Esophagus muscularis mucosa (tissue), 4 donors: ENCODE data around the gene PRKX. TPM values are rescaled to one million over a fixed set of nuclear protein-coding genes. Genes with fewer than 3 reads are reported as not detected.

Source experiments
- DNase-seq: peaks from one replicate; pipeline ENCODE4 v3.0.0-alpha.2; 2017; ENCODE audit errors: extremely low spot score
- H3K27ac ChIP-seq, 4 donors: fragments of 200-600 bp; sonication (generic); replicated peaks in 1 of 4; 1 replicate in 3 of 4; 2 replicates in 1 of 4; pipeline ENCODE4 v1.5.1; 2016 to 2019; ENCODE audit warnings: mild to moderate bottlenecking in 1 of 4
- H3K27me3 ChIP-seq, 4 donors: fragments of 200-600 bp; sonication (generic); one replicate each; pipeline versions ENCODE4 v1.5.1 to v1.6.0; 2016 to 2019
- H3K36me3 ChIP-seq, 4 donors: fragments of 200-600 bp; sonication (generic); one replicate each; pipeline ENCODE4 v1.5.1; 2016 to 2019
- H3K4me1 ChIP-seq, 4 donors: fragments of 200-600 bp; sonication (generic); one replicate each; pipeline ENCODE4 v1.5.1; 2016 to 2019
- H3K4me3 ChIP-seq, 4 donors: fragments of 200-600 bp; sonication (generic); 1 replicate in 2 of 4; 2 replicates in 2 of 4; pipeline ENCODE4 v1.5.1; 2016 to 2019; ENCODE audit warnings: mild to moderate bottlenecking in 4 of 4, moderate library complexity in 1 of 4
- H3K9me3 ChIP-seq, 4 donors: fragments of 200-600 bp; sonication (generic); 1 replicate in 3 of 4; 2 replicates in 1 of 4; pipeline ENCODE4 v1.5.1; 2016 to 2019
- CTCF ChIP-seq, 3 experiments: fragments of 200-600 bp in 2 of 3; fragments of 450-650 bp in 1 of 3; sonication (generic) in 2 of 3; IDR thresholded peaks; one replicate each; pipeline ENCODE4 v1.5.1; 2017 to 2019; ENCODE audit warnings: antibody characterized with exemption in 3 of 3, mild to moderate bottlenecking in 2 of 3, moderate library complexity in 1 of 3
- EP300 ChIP-seq: sonication (generic); formaldehyde crosslinking; IDR thresholded peaks from one replicate; pipeline ENCODE4 v1.6.1; 2017; ENCODE audit warnings: antibody characterized with exemption
- POLR2A ChIP-seq: fragments of 450-650 bp; IDR thresholded peaks from one replicate; pipeline ENCODE4 v1.6.1; 2017; ENCODE audit warnings: antibody characterized with exemption, moderate library complexity, mild to moderate bottlenecking, low read depth
- POLR2AphosphoS5 ChIP-seq, 2 donors: sonication (generic); formaldehyde crosslinking; IDR thresholded peaks; one replicate each; pipeline ENCODE4 v1.6.1; 2017; ENCODE audit warnings: antibody characterized with exemption in 2 of 2
- WGBS: methylation state at CpG from one replicate; pipeline ENCODE4 v1.1.5; 2018; 5-methylcytosine and 5-hydroxymethylcytosine counted together
- intact Hi-C: fragments of 100-400 bp; cut with DNase I; formaldehyde crosslinking; loops from one replicate; pipeline ENCODE4 v1.15.1; 2023
- total RNA-seq, 4 donors: library from RNA; depleted of rRNA; stranded (reverse); fragments of >200 nt; gene quantifications; one replicate each; pipeline versions ENCODE4 v1.1.0 to v1.2.1, GENCODE V29; 2016

Gene PRKX
- total RNA-seq, 4 donors from 2014 or later: 5.6 to 8.9 (median 6.6) TPM

GRCh38 chrX:3609810-3610209 lies 103.6 kb downstream of the PRKX start:
- Histone ChIP-seq H3K4me1 (no peaks in the 10 kb centered on the region), H3K36me3 (peaks cover 0 to 16% (median 4%) of the 10 kb centered on the region in 4 donors), H3K9me3 (no peaks in the 10 kb centered on the region), H3K27me3 (no peaks in the 10 kb centered on the region), H3K4me3 (no peak overlapping the region), H3K27ac (no peak overlapping the region)
- no peak for DNase-seq
- TF ChIP-seq CTCF (IDR thresholded peaks at IDR 0.05) (no peak), POLR2AphosphoS5 (IDR thresholded peaks at IDR 0.05) (no peak), EP300 (no peak), POLR2A (no peak)
- WGBS: 80% methylated on average over 4 of the region's 4 CpGs
- intact Hi-C loops: no loop called here

- Histone ChIP-seq H3K27me3 (no peaks in the 10 kb centered on the region), H3K4me1 (no peaks in the 10 kb centered on the region), H3K9me3 (no peaks in the 10 kb centered on the region), H3K27ac (no peak overlapping the region), H3K36me3 (no peaks in the 10 kb centered on the region), H3K4me3 (no peak overlapping the region)
- no peak for TF ChIP-seq POLR2A
- TF ChIP-seq POLR2AphosphoS5 (IDR thresholded peaks at IDR 0.05): no peak
- 71% methylated on average over 10 of the region's 10 CpGs for WGBS
- intact Hi-C loops: no loop called here
- DNase-seq: no peak
Observed at GRCh38 chrX:3603026-3603661, 110.3 kb downstream of the PRKX start.

- 24% methylated on average over 7 of the region's 7 CpGs for WGBS
- no peaks in the 10 kb centered on the region for H3K27me3 ChIP-seq
- H3K4me3 ChIP-seq: no peak overlapping the region
- H3K4me1 ChIP-seq: no peaks in the 10 kb centered on the region
- no peak for DNase-seq
- no peaks in the 10 kb centered on the region for H3K36me3 ChIP-seq
- intact Hi-C loops: no loop called here
- no peak overlapping the region for H3K27ac ChIP-seq
- TF ChIP-seq CTCF (IDR thresholded peaks at IDR 0.05) (no peak), POLR2A (no peak), POLR2AphosphoS5 (IDR thresholded peaks at IDR 0.05) (no peak), EP300 (no peak)
- H3K9me3 ChIP-seq: no peaks in the 10 kb centered on the region
Observed at GRCh38 chrX:3599802-3600430, 113.5 kb downstream of the PRKX start.

- WGBS: 79% methylated on average over 6 of the region's 6 CpGs
- TF ChIP-seq EP300 (no peak), POLR2AphosphoS5 (IDR thresholded peaks at IDR 0.05) (no peak), POLR2A (no peak), CTCF (IDR thresholded peaks at IDR 0.05) (no peak)
- DNase-seq: no peak
- H3K27me3 ChIP-seq: no peaks in the 10 kb centered on the region
- H3K36me3 ChIP-seq: no peaks in the 10 kb centered on the region
- no peaks in the 10 kb centered on the region for H3K4me1 ChIP-seq
- H3K9me3 ChIP-seq: no peaks in the 10 kb centered on the region
- no peak overlapping the region for H3K4me3 ChIP-seq
- H3K27ac ChIP-seq: no peak overlapping the region
- intact Hi-C loops: no loop called here
Observed at GRCh38 chrX:3598709-3599108, 114.7 kb downstream of the PRKX start.

GRCh38 chrX:3598046-3598605 lies 115.3 kb downstream of the PRKX start:
- Histone ChIP-seq H3K27me3 (no peaks in the 10 kb centered on the region), H3K4me3 (no peak overlapping the region), H3K4me1 (no peaks in the 10 kb centered on the region), H3K36me3 (no peaks in the 10 kb centered on the region), H3K27ac (no peak overlapping the region), H3K9me3 (no peaks in the 10 kb centered on the region)
- WGBS: 96% methylated on average over 3 of the region's 3 CpGs
- intact Hi-C loops: no loop called here
- DNase-seq: no peak
- TF ChIP-seq POLR2AphosphoS5 (IDR thresholded peaks at IDR 0.05) (no peak), EP300 (no peak), POLR2A (no peak), CTCF (IDR thresholded peaks at IDR 0.05) (no peak)
